Measurements from ENCODE around the gene CRTC1.
"Not testable (repeated sequence)": the region's sequence is repeated elsewhere in the genome, so short reads cannot be mapped to it uniquely, and the experiment has no call there.

CRTC1 gene

DNA sequence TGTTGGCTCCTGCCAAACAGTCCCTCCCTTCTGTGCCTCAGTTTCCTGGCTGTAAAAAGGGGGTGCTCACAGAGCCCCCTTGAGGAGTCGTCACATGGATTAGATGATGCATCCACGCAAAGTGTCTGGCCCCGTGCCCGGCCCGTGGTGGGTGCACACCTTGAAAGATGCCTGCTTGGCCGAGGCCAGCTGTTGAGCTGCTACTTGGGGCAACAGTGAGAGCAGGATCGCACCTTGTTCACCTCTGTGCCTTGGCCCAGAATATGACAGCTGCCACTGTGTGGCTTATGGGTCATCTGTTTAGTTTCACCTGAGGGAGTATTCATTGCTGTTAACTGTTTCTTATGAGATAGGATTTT is 17.7 kb downstream of the CRTC1 start:
- DNase-seq (ENCODE audit: low read depth): no peak

DNA sequence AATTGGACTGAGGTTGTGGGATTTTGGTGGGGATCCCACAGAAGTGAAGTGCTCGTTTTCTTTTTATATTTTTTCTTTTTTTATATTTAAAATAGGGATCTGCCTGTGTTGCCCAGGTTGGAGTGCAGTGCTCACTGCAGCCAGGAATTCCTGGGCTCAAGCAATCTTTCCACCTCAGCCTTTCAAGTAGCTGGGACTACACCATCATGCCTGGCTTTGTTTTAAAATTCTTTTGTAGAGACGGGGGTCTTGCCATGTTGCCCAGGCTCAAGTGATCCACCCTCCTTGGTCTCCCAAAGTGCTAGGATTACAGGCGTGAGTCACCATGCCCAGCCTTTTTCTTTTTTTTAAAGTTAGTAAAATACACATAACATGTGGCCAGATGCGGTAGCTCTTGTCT is 20.6 kb downstream of the CRTC1 start:
- no peak for DNase-seq (ENCODE audit: low read depth)

DNA sequence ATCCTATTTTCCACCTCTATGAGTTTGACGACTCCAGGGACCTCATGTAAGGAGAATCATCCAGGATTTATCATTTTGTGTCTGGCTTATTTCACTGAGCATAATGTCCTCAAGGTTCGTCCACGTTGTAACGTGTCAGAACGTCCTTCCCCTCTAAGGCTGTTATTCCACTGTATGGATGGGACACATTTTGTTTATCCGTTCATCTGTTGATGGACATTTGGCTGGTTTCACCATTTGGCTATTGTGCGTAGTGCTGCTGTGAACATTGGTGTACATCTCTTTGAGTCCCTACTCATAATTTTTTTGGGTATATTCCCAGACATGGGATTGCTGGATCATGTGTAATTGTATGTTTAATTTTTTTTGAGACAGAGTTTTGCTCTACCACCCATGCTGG is 21.5 kb downstream of the CRTC1 start:
- DNase-seq (ENCODE audit: low read depth): no peak

DNA sequence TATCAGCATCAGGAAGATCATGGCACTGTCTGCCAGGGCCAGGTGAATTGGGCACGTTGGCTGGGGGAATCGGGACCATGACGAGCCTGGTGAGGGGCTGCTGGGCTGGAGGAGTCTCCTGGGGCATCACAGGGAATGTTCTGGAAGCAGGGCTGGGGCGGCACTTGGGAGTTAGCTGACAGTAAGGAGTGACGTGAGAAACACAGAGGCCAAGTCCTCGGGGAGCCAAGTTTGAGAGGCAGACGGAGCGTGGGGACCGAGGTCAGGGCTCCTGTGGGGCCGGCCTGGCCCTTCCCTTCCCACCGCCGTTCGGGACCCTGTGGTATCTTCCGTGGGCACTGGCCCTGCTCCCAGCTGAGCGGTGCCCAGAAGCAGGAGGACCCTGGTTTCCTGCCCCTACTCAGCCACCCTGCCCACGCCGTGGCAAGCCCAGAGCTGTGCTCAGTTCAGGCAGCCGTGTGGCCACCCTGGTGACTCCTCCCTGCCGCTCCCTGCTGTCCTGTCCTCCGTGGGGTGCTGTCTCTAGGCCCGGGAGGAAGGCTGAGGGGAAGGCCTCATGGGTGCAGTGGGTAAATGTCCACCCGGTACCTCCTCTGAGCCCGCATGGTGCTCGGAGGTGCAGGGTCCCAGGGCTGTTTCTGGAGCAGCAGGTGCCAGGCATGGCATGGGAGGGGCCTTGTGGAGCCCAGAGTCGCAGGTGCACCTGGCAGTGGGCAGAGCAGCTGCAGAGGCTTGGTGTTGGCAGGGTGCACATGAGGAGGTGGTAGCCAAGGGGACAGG is 25.2 kb downstream of the CRTC1 start:
- no peak for DNase-seq (ENCODE audit: low read depth)

DNA sequence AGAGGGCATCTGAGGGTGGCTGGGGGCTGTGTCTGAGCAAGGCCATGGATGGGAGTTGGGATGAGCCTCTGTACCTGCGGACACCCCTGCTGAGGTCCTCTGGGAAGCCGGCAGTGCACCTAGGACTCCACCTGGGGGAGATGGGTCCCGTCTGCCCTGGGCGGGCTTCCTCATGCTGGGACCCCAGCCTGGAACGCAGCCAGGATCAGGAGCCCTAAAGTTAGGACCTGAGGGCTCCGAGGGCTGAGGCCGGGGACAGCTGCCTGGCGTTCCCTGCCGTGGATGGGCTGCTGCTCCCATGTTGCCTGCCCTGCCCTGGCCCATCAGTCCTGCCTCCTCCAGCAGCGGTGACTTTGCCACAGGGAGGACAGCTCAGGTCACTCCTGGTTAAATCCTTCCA is 26.1 kb downstream of the CRTC1 start:
- DNase-seq (ENCODE audit: low read depth): no peak

DNA sequence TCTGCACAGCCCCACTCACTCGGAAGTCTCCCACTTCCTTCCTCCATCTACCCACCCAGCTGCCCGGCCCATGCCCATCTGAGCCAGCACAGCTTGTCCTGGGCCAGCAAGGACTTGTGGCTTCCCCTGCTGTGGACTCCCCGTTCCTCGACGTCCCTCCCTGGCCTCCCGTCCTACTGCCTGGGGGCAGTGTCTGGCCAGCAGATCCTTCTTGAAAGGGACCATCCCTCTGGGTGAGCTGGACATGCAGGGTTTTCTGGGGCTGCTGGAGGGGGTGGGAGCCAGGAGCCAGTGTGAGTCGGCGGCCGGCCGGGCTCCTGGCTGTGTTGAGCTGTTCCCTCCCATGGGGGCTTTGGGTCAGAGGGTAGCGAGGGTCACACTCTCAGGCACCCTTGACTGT is 26.7 kb downstream of the CRTC1 start:
- no peak for DNase-seq (ENCODE audit: low read depth)

DNA sequence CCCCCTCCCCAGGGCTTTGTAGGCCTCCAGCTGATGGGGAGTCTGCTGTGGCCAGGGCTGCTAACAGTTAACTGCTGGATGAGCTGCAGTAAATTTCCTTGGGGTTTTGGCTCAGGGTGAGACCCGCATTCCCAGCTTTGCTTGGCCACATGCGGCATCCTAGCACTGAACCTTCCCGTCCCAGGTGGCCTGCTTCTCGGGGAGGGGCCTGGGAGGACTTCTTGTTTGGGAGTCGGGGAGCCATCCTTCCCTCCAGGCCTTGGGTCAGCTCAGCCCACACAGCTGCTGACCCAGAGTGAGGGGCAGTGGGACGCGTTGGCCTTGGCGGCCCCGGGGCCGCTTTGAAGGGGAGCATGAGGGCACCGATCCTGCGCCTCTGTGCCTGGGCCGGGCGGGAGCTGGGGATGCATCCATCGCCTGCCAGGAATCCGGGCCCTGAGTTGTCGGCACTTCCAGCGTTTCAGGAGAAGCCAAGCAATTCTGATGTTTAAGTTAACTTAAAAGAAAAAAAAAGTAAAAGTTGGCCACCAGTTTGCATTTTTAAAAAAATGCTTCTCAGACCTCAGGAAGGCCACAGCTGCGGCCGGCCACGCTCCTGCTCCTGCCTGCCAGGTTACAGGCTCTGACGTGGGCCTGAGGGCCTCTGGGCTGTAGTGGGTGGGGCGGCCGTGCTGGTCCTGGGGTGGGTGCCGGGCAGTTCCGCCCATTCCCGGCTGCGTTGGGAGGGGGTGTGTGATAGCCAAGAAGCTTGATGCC is 27.7 kb downstream of the CRTC1 start:
- DNase-seq (ENCODE audit: low read depth): no peak

DNA sequence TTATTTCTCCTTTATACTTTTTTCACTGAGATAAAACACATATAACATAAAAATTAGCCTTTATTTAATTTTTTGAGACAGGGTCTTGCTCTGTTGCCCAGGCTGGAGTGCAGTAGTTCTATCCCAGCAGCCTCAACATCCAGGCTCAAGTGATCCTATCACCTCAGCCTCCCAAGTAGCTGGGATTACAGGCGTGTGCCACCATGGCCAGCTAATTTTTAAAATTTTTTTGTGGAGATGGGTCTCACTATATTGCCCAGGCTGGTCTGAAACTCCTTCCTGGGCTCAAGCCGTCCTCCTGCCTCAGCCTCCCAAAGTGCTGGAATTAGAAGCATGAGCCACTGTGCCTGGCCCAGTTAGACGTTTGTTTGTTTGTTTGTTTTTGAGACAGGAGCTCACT is 28.4 kb downstream of the CRTC1 start:
- DNase-seq (ENCODE audit: low read depth): no peak

DNA sequence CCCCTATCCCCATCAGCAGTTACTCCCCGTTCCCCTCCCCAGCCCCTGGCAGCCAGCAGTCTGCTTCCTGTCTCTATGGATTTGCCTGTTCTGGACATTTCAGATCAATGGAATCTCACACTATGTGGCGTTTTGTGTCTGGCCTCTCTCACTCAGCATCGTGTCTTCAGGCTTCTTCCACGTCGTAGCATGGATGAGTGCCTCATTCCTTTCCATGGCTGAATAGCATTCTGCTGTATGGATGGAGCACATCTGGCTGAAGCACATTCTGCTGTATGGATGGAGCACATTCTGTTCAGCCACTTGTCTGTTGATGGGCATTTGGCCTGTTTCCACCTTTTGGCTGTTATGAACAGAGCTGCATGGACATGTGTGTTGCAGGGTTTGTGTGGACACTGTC is 29.5 kb downstream of the CRTC1 start:
- DNase-seq (ENCODE audit: low read depth): no peak

DNA sequence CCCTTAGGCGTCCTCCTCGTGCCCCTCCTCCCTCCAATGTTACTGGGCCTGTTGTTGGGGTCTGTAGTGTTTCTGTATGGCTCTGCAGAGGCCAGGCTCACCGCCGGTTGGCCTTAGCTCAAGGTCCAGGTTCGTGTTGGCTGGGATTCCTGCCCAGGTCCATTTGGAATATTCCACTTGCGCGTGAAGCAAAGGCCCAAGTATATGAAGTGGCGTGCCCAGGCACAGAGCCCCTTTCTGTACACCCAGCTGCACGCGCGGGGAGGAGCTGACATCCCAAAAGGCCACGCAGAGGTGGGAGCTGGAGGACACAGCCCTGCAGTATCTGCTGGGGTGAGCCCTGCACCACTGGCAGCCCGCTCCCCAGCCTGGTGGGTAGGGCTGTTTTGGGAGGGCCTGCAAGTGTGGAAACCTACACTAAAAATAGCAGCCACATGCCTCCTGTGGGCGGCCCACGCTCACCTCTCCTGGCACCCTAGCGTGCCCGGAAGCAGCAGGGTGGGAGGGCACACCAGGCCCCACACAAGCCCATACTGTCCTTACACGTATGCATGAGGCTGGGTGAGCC is 30.2 kb downstream of the CRTC1 start:
- DNase-seq (ENCODE audit: low read depth): no peak

DNA sequence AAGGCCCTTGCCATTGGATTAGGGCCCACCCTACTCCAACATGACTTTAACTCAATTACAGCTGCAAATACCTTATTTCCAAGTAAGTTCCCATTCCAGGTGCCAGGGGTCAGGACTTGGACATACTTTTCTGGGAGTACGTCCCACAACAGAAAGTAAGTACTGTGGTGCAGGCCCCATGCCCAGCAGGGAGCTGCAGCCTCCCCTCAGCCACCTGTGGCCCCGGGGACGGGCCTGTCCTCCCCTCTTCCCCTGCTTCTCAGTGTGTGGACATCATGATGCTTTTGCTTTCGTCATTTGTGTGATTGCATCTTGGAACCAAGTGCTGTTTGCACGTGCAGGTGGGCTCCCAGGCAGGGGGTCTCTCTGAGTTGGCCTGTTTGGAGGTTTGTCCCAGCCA is 31.9 kb downstream of the CRTC1 start:
- no peak for DNase-seq (ENCODE audit: low read depth)

DNA sequence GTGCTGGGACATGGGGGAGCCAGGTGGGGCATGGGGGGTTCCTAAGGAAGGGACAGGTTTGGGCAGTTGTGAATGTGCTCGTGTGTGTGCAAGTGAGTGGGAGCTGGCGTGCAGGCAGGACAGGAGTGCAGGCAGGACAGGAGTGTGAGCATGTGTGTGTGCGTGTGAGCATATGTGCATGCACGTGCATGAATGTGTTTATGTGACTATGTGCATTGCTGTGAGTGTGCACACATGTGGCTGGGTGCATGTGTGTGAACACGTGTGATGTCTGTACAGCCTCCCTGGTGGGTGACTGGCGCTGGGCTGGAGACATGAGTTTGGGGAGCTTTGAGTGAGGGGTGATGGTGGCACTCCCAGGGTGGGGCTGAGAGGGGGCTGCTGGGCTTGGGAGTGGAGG is 33.4 kb downstream of the CRTC1 start:
- DNase-seq (ENCODE audit: low read depth): no peak

DNA sequence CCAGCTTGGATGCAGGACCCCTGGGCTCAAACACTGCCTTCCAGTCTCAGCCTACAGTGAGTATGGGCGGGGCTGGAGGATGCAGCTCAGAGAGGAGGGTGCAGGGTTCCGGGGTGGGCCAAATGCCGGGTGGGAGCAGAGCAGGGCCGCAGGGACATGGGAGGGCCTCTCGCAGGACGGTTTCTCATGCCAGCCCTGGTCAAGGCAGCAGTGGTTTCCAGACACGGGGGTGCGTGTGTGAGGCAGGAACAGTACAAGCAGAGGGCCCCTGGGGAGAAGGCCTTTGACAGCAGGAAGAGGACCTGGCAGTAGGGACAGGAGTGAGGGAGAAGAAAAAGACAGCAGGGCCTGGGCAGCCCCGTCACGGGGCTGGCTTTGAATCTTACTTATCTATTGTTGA is 34.1 kb downstream of the CRTC1 start:
- DNase-seq (ENCODE audit: low read depth): no peak

DNA sequence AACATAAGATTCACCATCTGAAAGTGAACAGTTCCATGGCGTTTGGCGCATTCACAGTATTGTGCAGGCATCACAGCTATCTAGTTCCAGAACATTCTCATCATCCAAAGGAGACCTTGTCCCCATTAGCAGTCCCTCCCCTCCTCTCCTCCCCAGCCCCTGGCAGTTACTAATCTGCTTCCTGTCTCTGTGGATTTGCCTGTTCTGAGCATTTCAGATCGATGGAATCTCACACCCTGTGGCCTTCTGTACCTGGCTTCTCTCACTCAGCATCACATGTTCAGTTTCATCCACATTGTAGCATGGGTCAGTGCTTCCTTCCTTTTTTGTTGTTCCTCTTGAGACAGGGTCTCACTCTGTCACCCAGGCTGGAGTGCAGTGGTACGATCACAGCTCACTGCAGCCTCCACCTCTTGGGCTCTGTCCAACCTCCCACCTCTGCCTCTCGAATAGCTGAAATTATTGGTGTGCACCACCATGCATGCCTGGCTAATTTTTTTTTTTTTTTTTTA is 34.6 kb downstream of the CRTC1 start:
- no peak for DNase-seq (ENCODE audit: low read depth)

DNA sequence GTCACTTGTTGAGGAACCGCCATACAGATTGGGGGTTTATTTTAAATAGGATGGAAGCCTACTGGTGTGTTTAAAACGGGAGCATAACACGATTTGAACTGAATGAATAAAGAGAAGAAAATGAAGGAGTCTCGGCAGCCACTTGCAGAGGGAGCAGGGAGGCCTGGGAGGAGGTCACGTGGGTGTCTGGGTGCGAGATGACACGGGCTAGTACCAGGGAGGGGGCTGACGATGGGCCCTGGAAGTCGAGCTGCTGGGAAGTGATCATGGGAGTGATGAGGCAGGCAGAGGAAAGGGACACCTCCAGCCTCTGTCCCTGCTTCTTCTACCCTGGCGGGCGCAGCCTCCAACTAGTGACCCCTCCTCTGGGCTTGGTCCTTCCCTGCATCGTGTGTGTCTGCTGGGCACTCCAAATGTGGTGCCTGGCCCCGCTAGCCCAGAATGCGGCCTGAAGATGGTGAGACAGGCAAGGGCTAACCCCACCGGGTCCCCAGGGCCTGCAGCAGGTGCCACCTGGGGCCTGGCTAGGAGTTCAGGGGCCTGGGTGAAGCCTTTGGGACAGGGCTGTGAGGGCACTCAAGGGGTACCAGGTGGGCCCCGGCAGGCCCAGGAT is 35.5 kb downstream of the CRTC1 start:
- DNase-seq (ENCODE audit: low read depth): no peak

DNA sequence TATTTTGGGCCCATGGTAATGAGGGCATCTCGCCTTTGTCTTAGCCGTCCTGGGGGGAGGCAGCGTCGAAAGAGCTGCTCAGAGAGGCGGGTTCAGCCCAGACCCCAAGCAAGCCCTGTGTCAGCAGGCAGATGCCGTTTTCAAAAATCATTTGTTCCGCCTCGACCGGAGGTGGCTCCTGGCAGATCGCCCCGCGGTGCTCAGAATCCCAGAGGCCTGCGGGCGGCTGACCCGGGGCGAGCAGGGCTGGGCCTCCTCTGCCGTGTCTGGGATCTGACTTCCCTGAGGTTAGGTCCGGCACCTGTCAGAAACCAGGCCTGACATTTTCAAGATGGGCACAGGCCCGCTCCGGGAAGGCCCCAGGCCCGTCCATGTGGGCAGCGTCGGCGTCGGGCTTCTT is 36.1 kb downstream of the CRTC1 start:
- no peak for DNase-seq (ENCODE audit: low read depth)

DNA sequence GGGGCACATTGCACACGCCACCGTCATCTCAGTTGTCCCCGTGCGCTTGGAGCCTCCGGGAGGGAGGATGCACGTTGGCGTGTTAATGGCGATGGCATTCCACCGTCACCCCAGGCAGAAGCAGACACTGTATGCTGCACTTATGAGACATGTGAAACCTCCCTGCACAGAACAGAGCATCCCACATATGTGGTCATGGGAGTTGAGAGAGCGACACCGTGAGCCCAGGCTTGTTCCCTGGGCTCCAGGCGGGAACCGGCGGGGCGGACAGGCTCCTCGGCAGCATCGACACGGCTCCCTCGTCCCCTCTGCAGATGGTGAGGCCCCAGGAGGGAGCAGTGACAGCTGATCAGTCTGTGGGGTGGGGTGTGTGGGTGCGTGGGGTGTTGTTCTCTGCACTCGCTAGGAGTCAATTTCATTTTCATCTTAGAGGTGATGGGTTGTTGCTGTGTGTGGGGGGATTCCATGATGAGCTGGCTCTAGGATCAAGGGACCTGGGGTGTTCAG is 40.4 kb downstream of the CRTC1 start:
- DNase-seq (ENCODE audit: low read depth): no peak

DNA sequence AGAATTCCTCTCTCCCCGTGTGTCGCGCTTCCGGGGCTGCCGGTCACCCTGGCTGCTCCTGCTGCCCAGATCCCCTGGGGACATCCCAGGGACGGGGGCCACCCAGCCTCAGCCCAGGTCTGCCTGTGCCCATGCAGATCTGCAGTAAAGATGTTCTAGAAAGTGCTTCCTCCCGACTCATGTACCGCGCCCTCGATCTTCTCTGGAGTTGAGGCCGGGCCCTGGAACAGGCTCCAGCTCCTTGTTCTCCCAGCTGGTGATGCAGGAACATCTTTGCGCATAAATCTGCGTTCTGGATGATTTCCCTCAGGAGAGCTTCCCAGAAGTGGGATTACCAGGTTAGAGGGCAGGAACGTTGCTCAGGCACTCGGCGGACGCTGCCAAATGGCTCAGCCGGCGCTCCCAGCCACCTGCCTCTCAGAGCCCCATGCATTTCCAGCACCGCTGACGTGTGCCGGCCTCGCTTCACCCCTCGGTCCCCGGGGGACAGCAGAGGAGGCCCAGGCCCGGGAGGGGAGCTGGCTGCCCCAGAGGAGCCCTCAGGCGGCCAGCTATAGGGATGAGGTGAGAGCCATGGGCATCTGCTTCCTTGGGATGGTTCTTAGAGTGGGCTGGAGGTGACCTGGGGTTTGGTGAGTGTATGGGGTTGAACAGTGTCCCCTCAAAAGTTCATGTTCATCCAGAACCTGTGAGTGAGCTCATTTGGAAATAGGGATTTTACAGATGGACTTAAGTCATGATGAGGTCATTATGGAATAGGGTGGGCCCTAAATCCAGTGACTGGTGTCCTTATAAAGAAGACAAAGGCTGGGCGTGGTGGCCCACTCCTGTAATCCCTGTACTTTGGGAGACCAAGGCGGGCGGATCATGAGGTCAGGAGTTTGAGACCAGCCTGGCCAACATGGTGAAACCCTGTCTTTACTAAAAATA is 42.6 kb downstream of the CRTC1 start:
- no peak for DNase-seq (ENCODE audit: low read depth)

DNA sequence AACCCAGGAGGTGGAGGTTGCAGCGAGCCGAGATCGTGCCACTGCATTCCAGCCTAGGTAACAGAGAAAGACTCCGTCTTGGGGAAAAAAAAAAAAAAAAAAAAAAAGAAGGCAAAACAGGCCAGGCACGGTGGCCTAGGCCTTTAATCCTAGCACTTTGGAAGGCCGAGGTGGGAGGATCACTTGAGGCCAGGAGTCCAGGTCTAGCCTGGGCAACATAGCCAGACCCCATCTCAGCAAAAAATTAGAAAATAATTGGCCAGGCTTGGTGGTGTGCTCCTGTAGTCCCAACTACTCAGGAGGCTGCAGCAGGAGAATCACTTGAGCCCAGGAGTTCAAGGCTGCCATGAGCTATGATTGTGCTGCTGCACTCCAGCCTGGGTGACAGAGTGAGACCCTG is 43.4 kb downstream of the CRTC1 start:
- DNase-seq (ENCODE audit: low read depth): no peak

DNA sequence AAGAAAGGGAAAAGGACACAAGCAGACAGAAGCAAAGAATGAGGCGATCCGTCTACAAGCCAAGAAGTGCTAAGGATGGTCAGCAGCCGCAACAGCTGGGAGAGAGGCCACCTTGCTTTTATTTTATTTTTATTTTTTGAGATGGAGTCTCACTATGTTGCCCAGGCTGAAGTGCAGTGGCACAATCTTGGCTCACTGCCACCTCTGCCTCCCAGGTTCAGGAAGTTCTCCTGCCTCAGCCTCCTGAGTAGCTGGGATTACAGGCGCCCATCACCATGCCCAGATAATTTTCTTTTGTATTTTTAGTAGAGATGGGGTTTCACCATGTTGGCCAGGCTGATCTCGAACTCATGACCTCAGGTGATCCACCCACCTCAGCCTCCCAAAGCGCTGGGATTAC is 44.1 kb downstream of the CRTC1 start:
- not testable (repeated sequence) for DNase-seq (ENCODE audit: low read depth)

DNA sequence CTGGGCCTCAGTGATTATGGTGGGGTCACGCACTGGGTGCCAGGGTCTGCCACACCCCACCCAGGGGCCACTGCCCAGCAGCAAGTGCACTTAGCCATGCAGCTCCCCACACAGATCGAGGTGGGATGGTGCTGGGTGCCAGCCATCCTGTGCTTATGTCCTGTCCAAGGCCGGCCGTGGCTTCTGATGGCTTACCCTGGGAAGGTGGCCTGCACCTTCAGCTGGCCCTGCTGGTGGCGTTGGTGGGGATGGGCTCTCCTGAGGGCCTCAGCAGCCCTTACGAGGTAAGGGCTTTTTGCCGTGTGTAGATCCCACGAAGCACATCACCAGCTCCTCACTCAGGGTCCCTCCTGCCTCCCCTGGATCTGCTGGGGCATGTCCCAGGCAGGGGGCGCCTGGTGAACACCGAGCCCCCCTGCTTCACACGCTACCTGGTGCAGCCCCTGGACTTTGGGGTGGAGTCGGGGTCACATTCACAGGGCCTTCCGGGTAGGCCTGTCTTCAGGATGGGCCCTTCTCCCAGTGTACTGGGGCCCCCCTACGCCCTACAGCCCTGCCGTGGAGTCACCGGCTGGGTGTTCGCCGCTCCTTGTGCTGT is 46.6 kb downstream of the CRTC1 start:
- no peak for DNase-seq (ENCODE audit: low read depth)
